HepG2 (cell line): Measurements from ENCODE around the gene DBNDD2. TPM values are rescaled to one million over a fixed set of nuclear protein-coding genes. Genes with fewer than 3 reads are reported as not detected.

Source experiments
- HOXD1 ChIP-seq: sonication (generic); formaldehyde crosslinking; IDR thresholded peaks from 2 replicates; pipeline ENCODE4 v1.5.0; 2020; ENCODE audit warnings: missing genetic modification reagents
- IKZF4 ChIP-seq: sonication (generic); formaldehyde crosslinking; IDR thresholded peaks from 2 replicates; pipeline ENCODE4 v1.5.1; 2020; ENCODE audit warnings: borderline replicate concordance, mild to moderate bottlenecking, low read depth, missing genetic modification reagents; ENCODE audit errors: not compliant biosample characterization
- MAZ ChIP-seq, 2 experiments: sonication (generic) in 1 of 2; formaldehyde crosslinking in 1 of 2; IDR thresholded peaks; 2 replicates each; pipeline versions ENCODE4 v1.5.0 to v1.6.1; 2012 to 2020; ENCODE audit warnings: low read depth in 2 of 2, mild to moderate bottlenecking in 2 of 2, borderline replicate concordance in 1 of 2, improper control_type of control experiment in 1 of 2, low read length in 1 of 2, missing genetic modification reagents in 1 of 2, moderate library complexity in 1 of 2
- PPARG ChIP-seq: conservative IDR thresholded peaks from 2 replicates; pipeline ENCODE4 v1.6.1; 2016; ENCODE audit warnings: missing biosample characterization, missing genetic modification reagents
- TBX2 ChIP-seq: sonication (generic); formaldehyde crosslinking; IDR thresholded peaks from 2 replicates; pipeline ENCODE4 v1.5.0; 2020; ENCODE audit warnings: missing genetic modification reagents, mild to moderate bottlenecking, borderline replicate concordance
- TEAD3 ChIP-seq: optimal IDR thresholded peaks from 2 replicates; pipeline ENCODE3; 2016; ENCODE audit warnings: borderline replicate concordance
- ZHX1 ChIP-seq: sonication (generic); formaldehyde crosslinking; IDR thresholded peaks from 2 replicates; pipeline ENCODE4 v1.8.1; 2022; ENCODE audit warnings: low read depth, mild to moderate bottlenecking, missing genetic modification reagents
- ZMYM4 ChIP-seq: sonication (generic); formaldehyde crosslinking; IDR thresholded peaks from 2 replicates; pipeline ENCODE4 v1.8.1; 2023; ENCODE audit warnings: mild to moderate bottlenecking, missing genetic modification reagents
- ZNF276 ChIP-seq: sonication (generic); formaldehyde crosslinking; IDR thresholded peaks from 2 replicates; pipeline ENCODE4 v1.4.0; 2020; ENCODE audit warnings: mild to moderate bottlenecking, low read depth, missing genetic modification reagents
- ZNF331 ChIP-seq: sonication (generic); formaldehyde crosslinking; IDR thresholded peaks from 2 replicates; pipeline ENCODE4 v1.4.0; 2020; ENCODE audit warnings: missing genetic modification reagents
- ZNF503 ChIP-seq: sonication (generic); formaldehyde crosslinking; IDR thresholded peaks from 2 replicates; pipeline ENCODE4 v1.4.0; 2020; ENCODE audit warnings: missing genetic modification reagents
- ZNF737 ChIP-seq: sonication (generic); formaldehyde crosslinking; IDR thresholded peaks from 2 replicates; pipeline ENCODE4 v1.5.0; 2020; ENCODE audit warnings: missing genetic modification reagents, mild to moderate bottlenecking, borderline replicate concordance
- ZNF800 ChIP-seq: sonication (generic); formaldehyde crosslinking; IDR thresholded peaks from 2 replicates; pipeline ENCODE4 v1.4.0; 2020; ENCODE audit warnings: missing genetic modification reagents
- ZSCAN20 ChIP-seq: sonication (generic); formaldehyde crosslinking; IDR thresholded peaks from 2 replicates; pipeline ENCODE4 v1.4.0; 2020; ENCODE audit warnings: missing genetic modification reagents, mild to moderate bottlenecking, borderline replicate concordance
- polyA plus RNA-seq, 8 experiments: library from polyadenylated mRNA; depleted of rRNA in 3 of 8; stranded (reverse) in 7 of 8; unstranded in 1 of 8; fragments of >200 nt; fragmentation: Illumina TruSeq in 4 of 8; extraction: Trizol in 4 of 8; gene quantifications; 2 replicates each; pipeline versions ENCODE4 v1.2.1 to v1.2.3, GENCODE V29; 2011 to 2016; ENCODE audit warnings: low read depth in 4 of 8, missing spikeins in 1 of 8, mixed read lengths in 1 of 8; ENCODE audit not compliant: insufficient read depth in 1 of 8
- total RNA-seq, 5 experiments: library from RNA; depleted of rRNA; stranded (reverse); fragments of >200 nt; fragmentation: Illumina TruSeq; extraction: Trizol; gene quantifications; 2 replicates each; pipeline ENCODE4 v1.2.3, GENCODE V29; 2016; ENCODE audit warnings: low read depth in 1 of 5
- TF ChIP-seq, protein P1 (sequence below): sonication (generic); formaldehyde crosslinking; IDR thresholded peaks from 2 replicates; pipeline ENCODE4 v1.4.0; 2020; ENCODE audit warnings: missing genetic modification reagents

DBNDD2 gene
- total and polyA plus RNA-seq, 2 of the 13 experiments (the other 11 are each of a cell fraction or from before 2014, with no cell fraction given), result 16.7 to 47.6 TPM

DNA sequence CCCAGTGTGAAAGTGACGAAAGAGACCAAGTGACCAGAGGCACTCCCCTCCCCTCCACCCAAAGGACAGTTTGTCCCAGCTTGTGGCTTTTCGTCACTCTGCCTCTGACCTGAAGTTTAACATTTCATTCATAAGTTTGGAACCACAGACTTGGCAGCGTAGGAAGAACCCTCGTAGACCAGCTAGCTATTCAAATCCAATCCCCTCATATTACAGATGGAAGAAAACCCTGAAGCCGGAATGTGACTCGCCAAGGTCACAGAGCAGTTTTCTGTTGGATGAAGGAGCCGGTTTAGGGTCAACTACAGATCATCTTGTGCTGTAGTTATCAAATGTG, 49.1 kb upstream of the DBNDD2 start (continued):
- TF ChIP-seq ZMYM4 (CRISPR knock-in tag) (no peak), ZSCAN20 (CRISPR knock-in tag) (no peak), ZNF737 (no peak), ZNF276 (0 out of 2 replicates have a peak, but pooled peaks have one; percentile 16), HOXD1 (0 out of 2 replicates have a peak, but pooled peaks have one; percentile 19), ZNF503 (CRISPR knock-in tag) (0 out of 2 replicates have a peak, but pooled peaks have one; percentile 70), TEAD3 (CRISPR knock-in tag) (peak; percentile 56), PPARG (CRISPR knock-in tag) (no peak), ZNF800 (CRISPR knock-in tag) (0 out of 2 replicates have a peak, but pooled peaks have one; percentile 18), ZHX1 (CRISPR knock-in tag) (peak; percentile 34; the same call in 1 of the 2 replicates), IKZF4 (CRISPR knock-in tag) (no peak), TBX2 (CRISPR knock-in tag) (peak; percentile 50; the same call in 1 of the 2 replicates), MAZ (IDR thresholded peaks at IDR 0.05; ENCODE audit: borderline replicate concordance, low read depth, low read length) (no peak), MAZ (CRISPR knock-in tag; IDR thresholded peaks at IDR 0.05; ENCODE audit: low read depth) (peak; percentile 44; the same call in 1 of the 2 replicates), ZNF331 (CRISPR knock-in tag) (0 out of 2 replicates have a peak, but pooled peaks have one; percentile 37)
- TF ChIP-seq, protein P1, sequence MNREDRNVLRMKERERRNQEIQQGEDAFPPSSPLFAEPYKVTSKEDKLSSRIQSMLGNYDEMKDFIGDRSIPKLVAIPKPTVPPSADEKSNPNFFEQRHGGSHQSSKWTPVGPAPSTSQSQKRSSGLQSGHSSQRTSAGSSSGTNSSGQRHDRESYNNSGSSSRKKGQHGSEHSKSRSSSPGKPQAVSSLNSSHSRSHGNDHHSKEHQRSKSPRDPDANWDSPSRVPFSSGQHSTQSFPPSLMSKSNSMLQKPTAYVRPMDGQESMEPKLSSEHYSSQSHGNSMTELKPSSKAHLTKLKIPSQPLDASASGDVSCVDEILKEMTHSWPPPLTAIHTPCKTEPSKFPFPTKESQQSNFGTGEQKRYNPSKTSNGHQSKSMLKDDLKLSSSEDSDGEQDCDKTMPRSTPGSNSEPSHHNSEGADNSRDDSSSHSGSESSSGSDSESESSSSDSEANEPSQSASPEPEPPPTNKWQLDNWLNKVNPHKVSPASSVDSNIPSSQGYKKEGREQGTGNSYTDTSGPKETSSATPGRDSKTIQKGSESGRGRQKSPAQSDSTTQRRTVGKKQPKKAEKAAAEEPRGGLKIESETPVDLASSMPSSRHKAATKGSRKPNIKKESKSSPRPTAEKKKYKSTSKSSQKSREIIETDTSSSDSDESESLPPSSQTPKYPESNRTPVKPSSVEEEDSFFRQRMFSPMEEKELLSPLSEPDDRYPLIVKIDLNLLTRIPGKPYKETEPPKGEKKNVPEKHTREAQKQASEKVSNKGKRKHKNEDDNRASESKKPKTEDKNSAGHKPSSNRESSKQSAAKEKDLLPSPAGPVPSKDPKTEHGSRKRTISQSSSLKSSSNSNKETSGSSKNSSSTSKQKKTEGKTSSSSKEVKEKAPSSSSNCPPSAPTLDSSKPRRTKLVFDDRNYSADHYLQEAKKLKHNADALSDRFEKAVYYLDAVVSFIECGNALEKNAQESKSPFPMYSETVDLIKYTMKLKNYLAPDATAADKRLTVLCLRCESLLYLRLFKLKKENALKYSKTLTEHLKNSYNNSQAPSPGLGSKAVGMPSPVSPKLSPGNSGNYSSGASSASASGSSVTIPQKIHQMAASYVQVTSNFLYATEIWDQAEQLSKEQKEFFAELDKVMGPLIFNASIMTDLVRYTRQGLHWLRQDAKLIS (CRISPR knock-in tag), result no peak
